Muscle of arm (tissue), 12 donors: Measurements from ENCODE around the gene WAS. TPM values are rescaled to one million over a fixed set of nuclear protein-coding genes. Genes with fewer than 3 reads are reported as not detected.
"Not testable (repeated sequence)": the region's sequence is repeated elsewhere in the genome, so short reads cannot be mapped to it uniquely, and the experiment has no call there.

Experiments used
- DNase-seq: peaks from one replicate; pipeline ENCODE4 v3.0.0-alpha.2; 2013
- polyA plus RNA-seq, 12 donors: library from polyadenylated mRNA; unstranded; fragments of 120-200 nt; gene quantifications; one replicate each; pipeline ENCODE4 v1.2.1, GENCODE V29; 2013; ENCODE audit not compliant: insufficient read length in 12 of 12

Gene WAS
- polyA plus RNA-seq, 12 donors, result 2.5 to 21.9 (median 3.3) TPM; not detected in 1

DNA sequence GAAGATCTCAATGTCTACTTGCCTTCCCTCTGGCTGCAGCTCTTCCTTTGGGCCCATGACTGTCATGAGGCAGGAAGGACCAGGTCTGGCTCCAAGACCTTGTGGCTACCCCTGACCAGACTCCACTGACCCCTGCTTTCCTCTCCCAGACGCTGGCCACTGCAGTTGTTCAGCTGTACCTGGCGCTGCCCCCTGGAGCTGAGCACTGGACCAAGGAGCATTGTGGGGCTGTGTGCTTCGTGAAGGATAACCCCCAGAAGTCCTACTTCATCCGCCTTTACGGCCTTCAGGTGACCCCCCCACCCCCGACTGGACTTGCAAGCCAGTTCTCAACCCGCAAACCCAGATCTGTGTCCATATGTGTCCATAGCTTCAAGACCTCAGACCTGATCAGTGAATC, 535 bp downstream of the WAS start:
- DNase-seq, result no peak

DNA sequence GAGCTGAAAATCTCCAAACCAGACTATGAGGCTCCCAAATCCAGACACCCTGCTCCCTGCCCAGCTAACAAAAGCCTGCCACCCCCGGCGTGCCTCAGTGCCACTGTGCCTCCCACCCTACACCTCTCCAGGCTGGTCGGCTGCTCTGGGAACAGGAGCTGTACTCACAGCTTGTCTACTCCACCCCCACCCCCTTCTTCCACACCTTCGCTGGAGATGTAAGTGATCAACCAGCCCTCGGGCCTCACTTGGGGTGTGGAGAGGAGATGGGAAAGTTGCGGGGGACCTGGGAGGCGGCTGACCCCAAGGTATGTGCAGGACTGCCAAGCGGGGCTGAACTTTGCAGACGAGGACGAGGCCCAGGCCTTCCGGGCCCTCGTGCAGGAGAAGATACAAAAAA, 1.8 kb downstream of the WAS start:
- no peak for DNase-seq

DNA sequence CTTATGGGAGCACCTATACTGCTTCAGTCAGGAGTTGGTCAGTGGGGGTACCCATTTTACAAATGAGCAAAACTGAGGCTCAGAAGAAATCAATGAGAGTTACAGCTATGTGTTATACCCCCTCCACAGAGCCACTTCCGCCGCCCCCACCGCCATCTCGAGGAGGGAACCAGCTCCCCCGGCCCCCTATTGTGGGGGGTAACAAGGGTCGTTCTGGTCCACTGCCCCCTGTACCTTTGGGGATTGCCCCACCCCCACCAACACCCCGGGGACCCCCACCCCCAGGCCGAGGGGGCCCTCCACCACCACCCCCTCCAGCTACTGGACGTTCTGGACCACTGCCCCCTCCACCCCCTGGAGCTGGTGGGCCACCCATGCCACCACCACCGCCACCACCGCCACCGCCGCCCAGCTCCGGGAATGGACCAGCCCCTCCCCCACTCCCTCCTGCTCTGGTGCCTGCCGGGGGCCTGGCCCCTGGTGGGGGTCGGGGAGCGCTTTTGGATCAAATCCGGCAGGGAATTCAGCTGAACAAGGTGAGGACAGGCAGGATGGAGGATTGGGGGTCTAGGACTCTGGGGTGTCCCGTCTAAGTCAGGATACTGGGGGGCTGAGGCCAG, 5.0 kb downstream of the WAS start:
- DNase-seq, result no peak

- DNase-seq, result no peak
Observed at GRCh38 chrX:48689208-48689920, 5.8 kb downstream of the WAS start.

DNA sequence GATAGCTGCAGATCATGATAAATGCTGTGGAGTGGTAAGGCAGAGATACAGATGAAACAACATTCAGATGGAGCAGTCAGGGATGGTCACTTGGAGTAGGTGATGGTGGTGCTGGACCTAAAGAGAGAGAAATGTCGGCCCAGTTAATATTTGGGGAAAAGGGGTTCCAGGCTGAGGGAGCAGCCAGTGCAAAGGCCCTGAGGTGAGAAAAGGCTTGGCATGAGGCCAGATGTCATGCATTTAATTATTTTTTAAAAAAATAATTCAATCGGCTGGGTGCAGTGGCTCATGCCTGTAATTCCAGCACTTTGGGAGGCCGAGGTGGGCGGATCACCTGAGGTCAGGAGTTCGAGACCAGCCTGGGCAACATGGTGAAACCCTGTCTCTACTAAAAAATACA, 8.1 kb downstream of the WAS start:
- not testable (repeated sequence) for DNase-seq

- DNase-seq, result no peak
Observed at GRCh38 chrX:48694776-48695533, 11.4 kb downstream of the WAS start.

DNA sequence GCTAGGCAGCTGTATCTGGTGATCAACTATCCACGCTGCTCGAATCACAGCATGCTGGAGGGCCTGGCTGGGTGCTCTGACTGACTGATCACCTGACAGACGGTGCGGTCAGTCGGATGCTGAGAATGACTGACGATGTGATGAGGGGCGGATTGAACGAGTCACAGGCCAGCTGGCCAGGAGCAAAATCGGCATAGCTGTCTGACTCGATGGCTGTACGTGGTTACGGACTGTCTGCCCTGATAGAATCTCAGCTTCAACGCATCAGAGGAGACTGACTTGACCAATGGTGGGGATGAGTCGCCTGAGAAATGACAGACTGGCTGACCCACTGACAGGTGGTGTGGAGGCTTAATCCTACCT, 11.9 kb downstream of the WAS start:
- no peak for DNase-seq

- no peak for DNase-seq
Observed at GRCh38 chrX:48695925-48696300, 12.3 kb downstream of the WAS start.

- peak; percentile 88 for DNase-seq
Observed at GRCh38 chrX:48696301-48696908, 12.8 kb downstream of the WAS start, which contains the start of gene SUV39H1. TSS of gene SUV39H1 (plus strand) at chrX:48696734. CDS start at chrX:48696785, 51 bp downstream.

DNA sequence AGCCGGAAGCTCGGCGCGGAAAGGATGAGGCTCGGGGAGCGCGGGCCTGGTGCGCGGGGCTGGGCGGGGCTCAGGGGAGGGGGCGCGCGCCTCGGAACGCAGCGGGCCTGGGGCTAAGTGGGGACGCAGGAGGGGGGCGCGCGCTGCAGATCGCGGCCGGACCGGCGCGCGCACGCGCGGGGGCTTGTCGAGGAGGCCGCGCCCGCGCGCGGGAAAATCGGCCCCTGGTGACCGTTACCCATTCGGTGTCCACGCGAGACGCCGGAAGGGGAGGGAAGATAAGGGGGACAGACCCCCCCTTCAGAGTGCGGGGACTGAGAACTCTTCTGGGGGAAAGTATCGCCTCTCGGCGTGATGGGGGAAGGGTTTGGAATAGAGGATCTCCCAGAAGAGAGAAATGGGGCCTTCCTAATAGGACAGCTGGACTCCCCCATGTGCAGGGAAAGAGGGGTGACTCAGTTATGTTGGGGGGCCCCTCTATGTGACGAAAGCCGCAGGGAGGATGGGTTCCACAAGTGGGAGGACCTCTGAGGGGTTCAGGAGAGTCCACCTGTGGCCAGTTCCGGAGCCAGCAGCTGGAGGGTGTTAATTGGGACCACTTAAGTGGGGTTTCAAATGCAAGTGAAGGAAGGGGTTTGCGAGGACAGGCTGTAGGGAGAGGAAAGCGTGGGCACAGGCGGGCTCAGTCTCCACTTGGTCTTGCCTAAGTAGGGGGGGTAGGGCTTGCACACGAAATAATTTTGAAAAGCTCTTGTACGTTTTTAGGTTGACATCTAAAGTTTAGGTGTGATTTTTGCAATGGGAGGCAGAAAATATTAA, 13.5 kb downstream of the WAS start:
- DNase-seq, result peak; percentile 26

- no peak for DNase-seq
Observed at GRCh38 chrX:48698306-48698705, 14.7 kb downstream of the WAS start.

DNA sequence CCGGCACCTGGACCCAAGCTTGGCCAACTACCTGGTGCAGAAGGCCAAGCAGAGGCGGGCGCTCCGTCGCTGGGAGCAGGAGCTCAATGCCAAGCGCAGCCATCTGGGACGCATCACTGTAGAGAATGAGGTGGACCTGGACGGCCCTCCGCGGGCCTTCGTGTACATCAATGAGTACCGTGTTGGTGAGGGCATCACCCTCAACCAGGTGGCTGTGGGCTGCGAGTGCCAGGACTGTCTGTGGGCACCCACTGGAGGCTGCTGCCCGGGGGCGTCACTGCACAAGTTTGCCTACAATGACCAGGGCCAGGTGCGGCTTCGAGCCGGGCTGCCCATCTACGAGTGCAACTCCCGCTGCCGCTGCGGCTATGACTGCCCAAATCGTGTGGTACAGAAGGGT, 16.6 kb downstream of the WAS start:
- no peak for DNase-seq

DNA sequence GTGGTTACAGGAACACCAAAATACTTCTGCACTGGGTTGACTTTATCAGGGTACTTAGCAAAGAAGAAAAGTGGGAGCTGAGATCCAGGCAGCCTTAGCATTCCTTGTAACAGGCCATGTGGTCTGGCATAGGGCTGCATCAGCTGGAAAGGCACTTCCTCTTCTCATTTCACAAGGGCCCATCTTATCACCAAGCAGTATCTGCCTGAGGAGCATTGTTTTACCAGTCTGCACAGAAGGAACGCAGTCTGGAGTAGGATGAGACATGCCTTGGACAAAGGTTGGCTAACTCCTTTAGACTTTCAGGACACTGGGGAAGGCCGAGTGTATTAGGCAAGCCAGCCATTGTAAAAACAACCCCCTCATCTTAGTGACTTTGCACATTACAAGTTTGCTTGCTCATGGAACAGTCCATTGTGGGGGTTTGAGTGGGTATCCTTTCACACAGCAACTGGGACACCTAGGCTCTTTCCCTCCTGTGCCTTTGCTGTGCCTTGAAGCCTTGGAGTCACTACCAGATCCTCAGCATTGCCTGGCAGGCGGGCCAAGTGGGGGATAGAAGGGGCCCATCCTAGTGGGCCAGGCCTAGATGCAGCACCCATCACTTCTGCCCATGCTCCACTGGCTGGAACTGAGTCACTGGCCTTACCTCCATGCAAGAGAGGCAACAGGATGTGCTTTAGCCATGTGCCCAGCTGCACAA, 17.5 kb downstream of the WAS start:
- DNase-seq, result no peak

GRCh38 chrX:48702032-48702431, 18.4 kb downstream of the WAS start:
- no peak for DNase-seq

- no peak for DNase-seq
Observed at GRCh38 chrX:48702716-48703115, 19.1 kb downstream of the WAS start.

DNA sequence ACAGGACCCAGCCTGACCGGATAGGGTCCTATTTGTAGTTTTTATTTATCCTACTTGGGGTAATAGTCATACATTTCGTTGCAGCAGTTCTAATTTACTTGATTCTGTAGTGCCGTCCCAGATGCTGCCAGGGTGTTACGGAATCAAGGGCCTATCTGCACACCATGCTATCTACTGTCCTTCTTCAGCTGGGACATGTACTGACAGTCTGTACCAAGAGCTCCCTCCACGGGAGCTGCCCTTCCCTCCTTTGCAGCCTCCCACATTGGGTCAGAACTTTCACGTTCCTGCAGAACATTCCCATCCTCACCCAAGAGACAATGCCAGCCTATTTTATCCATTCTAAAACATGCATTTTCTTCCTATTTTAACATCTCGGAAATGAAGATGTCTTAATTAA, 19.6 kb downstream of the WAS start:
- no peak for DNase-seq

GRCh38 chrX:48703642-48704481, 20.3 kb downstream of the WAS start:
- no peak for DNase-seq

DNA sequence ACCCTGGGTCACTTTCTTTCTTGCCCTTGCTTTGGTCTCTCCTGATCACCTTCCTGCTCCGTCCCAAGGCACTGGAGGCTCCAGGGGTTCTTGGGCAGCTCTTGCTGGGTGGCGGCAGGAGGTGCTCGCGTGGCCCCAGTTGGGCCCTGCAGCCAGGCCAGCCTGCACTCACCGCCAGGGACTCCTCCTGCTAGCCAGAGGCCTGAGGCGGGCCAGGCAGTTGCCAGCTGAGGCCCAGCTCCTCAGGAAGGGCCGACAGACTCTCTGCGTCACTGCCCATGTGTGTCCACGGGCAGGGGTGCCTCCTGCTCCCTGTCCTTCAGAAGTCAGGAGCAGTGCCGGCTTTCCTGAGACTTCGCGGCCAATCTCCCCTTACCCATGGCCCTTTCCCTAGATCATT, 22.3 kb downstream of the WAS start:
- no peak for DNase-seq

DNA sequence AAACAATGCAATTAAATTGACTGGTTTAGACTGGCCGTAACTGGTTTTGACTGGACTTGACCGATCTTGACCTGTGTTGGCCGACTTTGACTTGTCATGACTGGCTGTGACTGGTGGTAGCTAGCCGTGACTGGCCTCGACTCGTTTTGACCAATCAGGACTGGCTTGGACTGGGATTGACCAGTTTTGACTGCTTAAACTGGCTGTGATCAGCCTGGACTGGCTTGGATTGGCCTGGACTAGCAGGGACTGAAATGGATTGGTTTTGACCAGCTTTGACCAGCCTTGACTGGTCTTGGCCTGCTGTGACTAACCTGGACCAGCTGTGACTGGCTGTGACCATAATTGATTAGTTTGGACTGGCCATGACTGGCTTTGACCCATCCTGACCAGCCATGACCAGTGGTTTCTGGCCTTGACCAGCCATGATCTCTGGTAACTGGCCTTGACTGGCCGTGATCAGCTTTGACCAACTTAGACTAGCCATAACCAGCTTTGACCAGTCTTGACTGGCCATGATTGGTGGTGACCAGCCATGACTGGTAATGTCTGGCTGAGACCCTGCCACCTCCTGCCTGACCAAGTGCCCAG, 26.0 kb downstream of the WAS start:
- no peak for DNase-seq
